ENCODE results near the gene HIVEP3.
A peak's percentile ranks its signal among the peaks of the same experiment; 100 is the strongest.

Gene HIVEP3

GRCh38 chr1:41812453-41812852, 106.3 kb downstream of the HIVEP3 start:
- H3K4me3 ChIP-seq (ENCODE audit: low read length) = no peak overlapping the region

DNA sequence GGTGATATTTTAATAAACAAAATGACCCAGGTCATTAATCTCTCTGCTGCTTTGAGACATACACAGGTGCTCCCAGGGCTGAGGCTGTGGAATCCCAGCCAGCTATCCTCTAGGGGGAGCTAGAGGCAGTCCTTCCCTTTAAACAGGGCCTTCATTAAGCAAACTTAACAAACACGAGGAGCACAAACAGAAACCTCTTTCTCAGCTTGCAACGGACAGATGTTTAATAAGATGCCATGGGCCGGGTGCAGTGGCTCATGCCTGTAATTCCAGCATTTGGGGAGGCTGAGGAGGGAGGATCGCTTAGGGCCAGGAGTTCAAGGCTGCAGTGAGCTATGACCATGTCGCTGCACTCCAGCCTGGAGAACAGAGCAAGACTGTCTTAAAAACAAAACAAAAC, 106.7 kb downstream of the HIVEP3 start:
- no peak overlapping the region for H3K4me3 ChIP-seq (ENCODE audit: low read length)
- DNase-seq (ENCODE audit: low read depth) = no peak
- peak; percentile 95 for TF ChIP-seq CTCF (conservative IDR thresholded peaks at IDR 0.05; ENCODE audit: low read depth, low read length)

More at GRCh38 chr1:41812453-41812852, 106.3 kb downstream of the HIVEP3 start:
- TF ChIP-seq CTCF (conservative IDR thresholded peaks at IDR 0.05; ENCODE audit: low read depth, low read length) = no peak
- DNase-seq (ENCODE audit: low read depth) = no peak

DNA sequence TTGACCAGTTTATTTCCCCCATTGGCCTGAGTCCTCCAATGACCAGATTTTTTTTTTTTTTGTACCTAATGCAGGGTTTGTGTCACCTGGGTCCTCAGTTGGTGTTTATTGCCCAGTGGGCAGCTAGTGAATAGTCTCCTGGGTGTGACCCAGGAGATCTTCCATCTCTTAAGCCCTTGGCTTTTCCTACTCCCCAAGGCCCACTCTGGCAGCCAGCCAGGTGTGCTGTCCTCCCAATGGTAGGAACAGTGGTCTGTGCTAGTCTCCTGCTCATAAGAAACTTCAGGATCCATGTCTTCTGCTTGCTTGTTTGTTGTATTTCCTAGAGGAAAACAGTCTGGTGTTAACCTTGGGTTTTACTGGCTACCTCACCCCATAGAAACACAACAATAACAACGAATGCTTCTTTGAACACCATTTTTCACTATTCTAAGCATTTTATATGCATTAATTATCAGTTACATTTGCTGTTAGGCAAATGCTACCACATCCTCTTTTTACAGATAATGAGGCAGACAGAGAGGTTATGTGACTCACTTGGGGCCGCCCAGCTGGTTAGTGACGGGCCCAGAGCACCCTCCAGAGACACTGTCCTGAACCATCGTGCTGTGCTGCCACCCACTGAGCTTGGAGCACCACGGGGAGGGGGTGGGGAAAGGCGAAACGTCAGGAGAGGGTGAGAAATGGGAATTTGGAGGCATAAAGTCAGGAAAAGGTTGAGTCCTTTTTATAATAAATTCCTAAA, 107.5 kb downstream of the HIVEP3 start:
- DNase-seq (ENCODE audit: low read depth) = no peak
- no peak overlapping the region for H3K4me3 ChIP-seq (ENCODE audit: low read length)
- TF ChIP-seq CTCF (conservative IDR thresholded peaks at IDR 0.05; ENCODE audit: low read depth, low read length) = no peak

DNA sequence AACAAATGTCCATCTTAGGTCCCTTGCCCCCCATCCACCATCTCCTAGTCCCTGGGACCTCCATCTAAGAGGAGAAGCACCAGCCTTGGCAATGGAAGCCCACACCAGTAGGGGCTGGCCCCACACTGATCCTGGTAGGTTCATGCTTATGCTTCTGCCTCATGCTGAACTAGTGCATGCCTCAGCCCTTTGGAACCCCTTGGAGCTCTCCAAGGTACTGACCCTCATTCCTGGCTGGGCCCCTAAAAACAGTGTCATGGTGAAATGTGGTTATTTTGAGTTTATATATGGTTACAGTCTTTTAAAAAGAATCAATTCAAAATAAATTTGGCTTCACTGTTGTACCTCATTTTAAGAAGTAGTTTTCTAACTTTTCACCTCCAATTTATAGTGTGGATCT, 108.3 kb downstream of the HIVEP3 start:
- H3K4me3 ChIP-seq (ENCODE audit: low read length) = no peak overlapping the region
- DNase-seq (ENCODE audit: low read depth) = no peak
- TF ChIP-seq CTCF (conservative IDR thresholded peaks at IDR 0.05; ENCODE audit: low read depth, low read length) = peak; percentile 8

DNA sequence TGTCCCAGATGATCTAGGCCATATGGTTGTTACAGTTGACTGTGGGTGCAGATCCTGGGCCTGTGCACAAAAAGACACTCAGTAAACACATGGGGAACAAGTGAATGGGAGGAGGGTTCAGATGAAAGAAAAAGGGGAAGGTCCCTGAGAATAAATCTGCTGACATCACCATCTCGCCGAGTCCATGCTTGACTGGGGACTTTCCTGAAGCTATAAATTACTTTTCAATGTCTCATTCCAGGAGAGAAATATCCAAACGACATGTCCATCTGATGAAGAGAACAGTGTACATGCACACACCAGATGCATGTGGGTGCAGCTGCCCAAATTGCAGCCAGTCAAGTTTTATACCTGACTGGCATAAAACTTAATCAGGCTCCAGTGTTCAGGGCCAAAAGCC, 109.0 kb downstream of the HIVEP3 start:
- no peak for DNase-seq (ENCODE audit: low read depth)
- TF ChIP-seq CTCF (conservative IDR thresholded peaks at IDR 0.05; ENCODE audit: low read depth, low read length) = no peak
- H3K4me3 ChIP-seq (ENCODE audit: low read length) = no peak overlapping the region

- no peak for DNase-seq (ENCODE audit: low read depth)
- no peak for TF ChIP-seq CTCF (conservative IDR thresholded peaks at IDR 0.05; ENCODE audit: low read depth, low read length)
- no peak overlapping the region for H3K4me3 ChIP-seq (ENCODE audit: low read length)
These were observed 111.3 kb downstream of the HIVEP3 start for GRCh38 chr1:41807390-41807789.

- TF ChIP-seq CTCF (conservative IDR thresholded peaks at IDR 0.05; ENCODE audit: low read depth, low read length) = no peak
- no peak for DNase-seq (ENCODE audit: low read depth)
- H3K4me3 ChIP-seq (ENCODE audit: low read length) = no peak overlapping the region
These were observed 112.1 kb downstream of the HIVEP3 start for GRCh38 chr1:41806472-41807155.

Data from retinal pigment epithelial cell (primary cell).